GM19239 (cell line): ENCODE data around the gene SNTG2.
"Not testable (repeated sequence)": the region's sequence is repeated elsewhere in the genome, so short reads cannot be mapped to it uniquely, and the experiment has no call there.

Experiments used
- DNase-seq: peaks from one replicate; pipeline ENCODE4 v3.0.0; 2011; ENCODE audit warnings: low spot score; ENCODE audit not compliant: insufficient read length
- FAIRE-seq: peaks from 2 replicates; lab custom pipeline; 2011; peaks lifted over from hg19 to GRCh38; lab: Jason Lieb, UNC

SNTG2 gene

GRCh38 chr2:1381644-1382043 is 431.0 kb downstream of the SNTG2 start:
- FAIRE-seq, result no peak

GRCh38 chr2:1387954-1388725 is 437.5 kb downstream of the SNTG2 start:
- not testable (repeated sequence) for DNase-seq, FAIRE-seq

More at GRCh38 chr2:1381644-1382043, 431.0 kb downstream of the SNTG2 start:
- no peak for DNase-seq

GRCh38 chr2:1390118-1390517 is 439.5 kb downstream of the SNTG2 start:
- not testable (repeated sequence) for DNase-seq, FAIRE-seq

- DNase-seq (no peak), FAIRE-seq (no peak)
Measured at GRCh38 chr2:1393321-1393720, 442.7 kb downstream of the SNTG2 start.

- DNase-seq (no peak), FAIRE-seq (no peak)
Measured at GRCh38 chr2:1394709-1395408, 444.2 kb downstream of the SNTG2 start.

GRCh38 chr2:1397350-1397749 is 446.7 kb downstream of the SNTG2 start:
- FAIRE-seq, result no peak
- DNase-seq, result no peak

- DNase-seq (no peak), FAIRE-seq (no peak)
Measured at GRCh38 chr2:1398191-1398590, 447.5 kb downstream of the SNTG2 start.

GRCh38 chr2:1400943-1401735 is 450.5 kb downstream of the SNTG2 start:
- FAIRE-seq, result no peak
- no peak for DNase-seq

- FAIRE-seq (no peak), DNase-seq (no peak)
Measured at GRCh38 chr2:1402064-1402463, 451.4 kb downstream of the SNTG2 start.

- DNase-seq (no peak), FAIRE-seq (no peak)
Measured at GRCh38 chr2:1403565-1403964, 452.9 kb downstream of the SNTG2 start.

- FAIRE-seq (no peak), DNase-seq (no peak)
Measured at GRCh38 chr2:1405124-1405523, 454.5 kb downstream of the SNTG2 start.

GRCh38 chr2:1405967-1406366 is 455.3 kb downstream of the SNTG2 start:
- DNase-seq (no peak), FAIRE-seq (no peak)

GRCh38 chr2:1406434-1406833 is 455.8 kb downstream of the SNTG2 start:
- FAIRE-seq (no peak), DNase-seq (no peak)

GRCh38 chr2:1407950-1408675 is 457.5 kb downstream of the SNTG2 start:
- no peak for FAIRE-seq
- DNase-seq, result no peak

- no peak for DNase-seq
- FAIRE-seq, result no peak
Measured at GRCh38 chr2:1413156-1413710, 462.6 kb downstream of the SNTG2 start, which contains the start of gene TPO. Gene TPO, plus strand, starts transcription at chr2:1413463. Its CDS starts 946 bp downstream, at chr2:1414409.

- FAIRE-seq (no peak), DNase-seq (no peak)
Measured at GRCh38 chr2:1414121-1414520, 463.5 kb downstream of the SNTG2 start.

- FAIRE-seq, DNase-seq: not testable (repeated sequence)
Measured at GRCh38 chr2:1414901-1415300, 464.3 kb downstream of the SNTG2 start.

GRCh38 chr2:1415501-1415900 is 464.9 kb downstream of the SNTG2 start:
- FAIRE-seq (no peak), DNase-seq (no peak)
